DLD1 (cell line): ENCODE measurements around the gene LONP2.
"Not testable (repeated sequence)": the region's sequence is repeated elsewhere in the genome, so short reads cannot be mapped to it uniquely, and the experiment has no call there.

Experiments used
- in situ Hi-C: cut with HindIII; loops from 2 replicates; pipeline ENCODE4 v1.10.0; 2017; ENCODE audit warnings: low sequenced_read_pairs

LONP2 gene

GRCh38 chr16:48235556-48236136, 8.5 kb upstream of the LONP2 start:
- in situ Hi-C loops = no loop called here

GRCh38 chr16:48236286-48236685, 7.8 kb upstream of the LONP2 start:
- in situ Hi-C loops = no loop called here

- in situ Hi-C loops = not testable (repeated sequence)
Measured at GRCh38 chr16:48240147-48240546, 4.0 kb upstream of the LONP2 start.

DNA sequence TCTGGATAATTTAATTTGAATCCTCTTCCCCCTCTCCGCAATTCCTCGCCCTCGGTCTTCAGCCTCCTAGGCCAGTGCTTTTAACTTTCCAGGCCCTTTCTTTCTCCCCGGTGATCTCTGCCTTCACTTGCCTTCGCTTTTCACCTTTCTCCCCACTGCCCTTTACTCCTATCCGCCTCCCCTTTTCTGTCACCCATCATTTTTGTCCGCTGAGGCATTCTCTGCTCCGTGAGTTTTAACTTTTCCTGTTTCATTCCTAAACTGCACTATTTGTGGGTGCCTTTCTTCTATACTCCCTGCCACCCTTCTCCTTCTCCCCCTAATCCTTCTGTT, 729 bp downstream of the LONP2 start:
- in situ Hi-C loops = no loop called here

DNA sequence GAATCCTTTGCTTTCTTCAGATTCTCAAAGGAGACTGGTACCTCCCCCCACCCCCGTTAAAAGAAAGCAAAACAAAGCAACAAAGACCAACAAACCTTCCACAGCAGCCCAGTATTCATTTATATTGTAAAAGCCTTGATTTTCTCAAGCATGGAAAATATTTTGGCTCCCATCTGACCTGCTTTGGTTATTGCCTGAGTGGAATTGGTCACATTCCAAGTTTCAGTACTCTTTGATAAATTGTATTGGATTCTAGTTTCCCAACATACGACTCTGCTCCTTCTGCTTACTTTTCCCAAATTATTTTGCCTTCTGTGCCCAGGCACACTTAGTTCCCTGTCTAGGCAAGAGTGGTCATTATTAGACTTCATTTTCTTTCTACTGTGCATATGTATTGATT, 2.0 kb downstream of the LONP2 start:
- in situ Hi-C loops = no loop called here

- in situ Hi-C loops = no loop called here
Measured at GRCh38 chr16:48247311-48247710, 3.2 kb downstream of the LONP2 start, which contains the start of gene ABCC11. TSS of gene ABCC11 (minus strand) at chr16:48247539. CDS start at chr16:48231921, 15,618 bp downstream.

DNA sequence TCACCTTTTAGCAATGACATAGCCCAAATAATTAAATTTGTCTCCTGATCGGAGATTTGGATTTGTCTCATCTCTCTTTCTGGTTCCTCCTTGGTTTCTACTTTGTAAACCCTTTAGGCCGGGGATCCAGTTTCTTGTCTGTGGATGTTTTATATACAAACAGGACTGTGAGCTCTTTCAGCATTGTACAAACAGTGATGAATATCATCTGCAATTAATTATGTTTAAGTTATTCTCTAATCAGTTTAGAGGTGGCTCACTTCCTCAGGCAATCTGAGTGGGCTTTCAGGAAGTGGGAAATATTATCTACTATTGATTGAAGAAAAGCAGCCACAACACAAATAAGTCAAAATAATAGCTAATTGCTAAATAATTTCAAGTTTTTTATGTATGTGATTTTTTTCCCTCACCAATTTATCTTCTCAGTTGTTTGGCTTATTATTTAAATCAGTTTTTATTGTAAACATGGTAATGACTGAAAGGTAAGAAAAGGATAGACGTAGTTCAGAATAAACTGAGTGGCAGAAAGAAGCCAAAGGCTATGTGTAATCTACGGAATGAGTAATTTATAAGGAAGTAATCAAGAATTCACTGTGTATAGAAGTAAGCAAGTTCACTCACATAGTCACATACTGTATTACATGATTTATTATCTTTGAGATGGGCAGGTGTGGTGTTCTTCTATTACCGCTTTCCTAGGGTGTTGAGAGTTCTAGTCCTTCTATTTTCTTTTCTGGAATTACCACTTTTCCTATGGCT, 6.6 kb downstream of the LONP2 start:
- in situ Hi-C loops = no loop called here

GRCh38 chr16:48252013-48252412, 7.9 kb downstream of the LONP2 start:
- in situ Hi-C loops = no loop called here

- in situ Hi-C loops = no loop called here
Measured at GRCh38 chr16:48256579-48257177, 12.6 kb downstream of the LONP2 start.

DNA sequence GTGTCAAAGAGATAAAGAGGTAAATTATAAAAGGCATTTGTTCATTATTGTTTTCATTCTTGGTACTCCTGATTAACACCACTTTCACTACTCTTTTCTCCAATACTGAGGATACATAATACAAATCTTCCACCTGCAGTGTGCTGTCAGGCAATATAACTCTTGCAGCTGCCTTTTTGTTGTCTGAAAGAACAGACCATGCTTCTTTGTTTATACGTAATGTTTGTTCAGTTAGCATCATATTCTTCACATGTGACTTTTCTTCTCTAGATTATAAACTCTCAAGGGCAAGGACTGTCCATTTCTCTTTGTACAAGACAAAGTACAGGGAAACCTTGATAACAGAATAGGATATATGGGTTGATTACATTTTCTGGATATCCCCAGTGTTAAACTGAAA, 17.5 kb downstream of the LONP2 start:
- in situ Hi-C loops = no loop called here

DNA sequence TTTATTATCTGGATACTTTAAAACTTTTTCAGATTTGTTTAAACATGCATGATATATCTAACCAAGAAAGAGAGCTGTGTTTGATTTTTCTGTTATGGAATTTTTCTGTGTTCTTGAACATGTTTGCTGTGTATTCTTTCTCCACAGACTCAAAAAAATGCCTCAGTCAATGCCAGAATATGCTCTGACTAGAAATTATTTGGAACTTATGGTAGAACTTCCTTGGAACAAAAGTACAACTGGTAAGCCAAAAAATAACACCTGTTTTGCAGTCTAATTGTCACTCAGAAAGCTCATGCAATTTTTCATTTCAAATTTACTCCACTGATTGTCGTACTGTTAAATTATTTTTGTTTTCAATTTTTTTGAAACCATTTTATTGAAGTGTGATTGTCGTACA, 18.5 kb downstream of the LONP2 start:
- in situ Hi-C loops = no loop called here

- in situ Hi-C loops = no loop called here
Measured at GRCh38 chr16:48269011-48269410, 24.9 kb downstream of the LONP2 start.

DNA sequence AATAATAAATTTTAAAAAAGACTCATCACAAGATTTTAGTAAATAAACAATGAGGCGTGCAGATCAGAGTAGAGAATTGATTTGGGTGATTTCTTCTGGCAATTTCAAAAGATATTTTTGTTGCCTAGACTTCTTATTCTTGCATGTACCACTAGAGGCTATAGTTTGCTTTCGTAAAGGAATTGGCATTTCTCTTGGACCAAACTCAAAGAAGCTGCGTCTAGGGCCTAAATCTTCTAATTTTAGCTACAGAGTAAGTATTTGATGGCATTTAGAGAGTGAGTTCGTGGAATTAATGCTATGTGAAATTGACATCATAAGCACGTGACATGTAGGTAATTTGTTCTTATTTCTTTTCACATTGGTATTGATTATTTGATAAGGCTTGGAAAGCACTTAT, 27.6 kb downstream of the LONP2 start:
- in situ Hi-C loops = no loop called here

GRCh38 chr16:48272837-48273421, 28.8 kb downstream of the LONP2 start:
- in situ Hi-C loops = no loop called here

GRCh38 chr16:48274476-48274875, 30.4 kb downstream of the LONP2 start:
- in situ Hi-C loops = no loop called here

DNA sequence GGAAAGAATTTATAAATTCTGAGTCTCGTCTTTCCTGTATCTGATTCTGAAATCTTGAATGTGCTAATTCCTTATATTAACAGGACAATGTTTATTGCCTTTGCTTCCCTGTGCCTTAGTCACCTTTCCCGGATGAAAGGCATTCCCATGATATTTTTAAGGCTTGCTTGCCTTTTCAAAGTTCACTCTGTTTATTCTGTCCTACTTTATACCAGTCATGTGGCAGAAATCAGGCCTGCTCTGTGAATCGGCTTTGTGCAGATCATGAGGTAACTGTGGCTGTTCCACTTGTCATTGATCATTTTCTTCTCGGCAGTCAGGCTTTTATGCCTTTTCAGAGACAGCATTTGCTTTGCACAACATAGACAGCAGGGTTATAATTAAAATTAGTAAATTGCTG, 32.0 kb downstream of the LONP2 start:
- in situ Hi-C loops = no loop called here

DNA sequence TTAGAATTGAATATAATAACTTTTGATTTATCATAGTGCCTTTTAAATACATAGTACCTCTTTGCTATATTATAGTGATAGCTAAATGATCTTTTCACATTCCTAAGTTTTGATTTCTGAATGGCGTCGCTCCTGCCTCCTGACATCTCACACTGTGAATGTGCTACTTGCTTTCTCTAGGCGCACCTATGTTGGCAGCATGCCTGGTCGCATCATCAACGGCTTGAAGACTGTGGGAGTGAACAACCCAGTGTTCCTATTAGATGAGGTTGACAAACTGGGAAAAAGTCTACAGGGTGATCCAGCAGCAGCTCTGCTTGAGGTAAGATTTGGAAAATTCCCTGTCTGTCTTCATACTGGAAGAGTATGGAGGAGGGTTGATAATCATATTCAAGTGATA, 33.1 kb downstream of the LONP2 start:
- in situ Hi-C loops = no loop called here

DNA sequence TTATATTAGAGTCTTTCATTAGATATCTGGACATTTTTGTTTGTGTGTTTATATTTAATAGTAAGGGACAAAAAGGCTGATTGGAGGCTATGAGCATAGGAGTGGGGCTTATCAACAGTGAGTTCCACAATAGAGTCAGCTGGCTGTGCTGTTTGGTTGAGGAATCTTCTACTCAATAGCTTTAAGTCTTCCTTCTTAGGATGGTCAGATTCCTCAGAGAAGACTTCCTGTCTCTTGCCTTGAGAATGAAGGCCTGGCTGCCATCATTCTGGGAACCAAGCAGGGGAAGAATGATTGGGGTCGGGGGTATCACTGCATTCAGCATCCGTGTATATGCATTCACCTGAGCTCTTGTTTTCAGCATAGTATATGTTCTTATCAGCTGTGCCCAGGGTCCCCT, 35.1 kb downstream of the LONP2 start:
- in situ Hi-C loops = no loop called here

- in situ Hi-C loops = no loop called here
Measured at GRCh38 chr16:48280546-48280945, 36.4 kb downstream of the LONP2 start.

DNA sequence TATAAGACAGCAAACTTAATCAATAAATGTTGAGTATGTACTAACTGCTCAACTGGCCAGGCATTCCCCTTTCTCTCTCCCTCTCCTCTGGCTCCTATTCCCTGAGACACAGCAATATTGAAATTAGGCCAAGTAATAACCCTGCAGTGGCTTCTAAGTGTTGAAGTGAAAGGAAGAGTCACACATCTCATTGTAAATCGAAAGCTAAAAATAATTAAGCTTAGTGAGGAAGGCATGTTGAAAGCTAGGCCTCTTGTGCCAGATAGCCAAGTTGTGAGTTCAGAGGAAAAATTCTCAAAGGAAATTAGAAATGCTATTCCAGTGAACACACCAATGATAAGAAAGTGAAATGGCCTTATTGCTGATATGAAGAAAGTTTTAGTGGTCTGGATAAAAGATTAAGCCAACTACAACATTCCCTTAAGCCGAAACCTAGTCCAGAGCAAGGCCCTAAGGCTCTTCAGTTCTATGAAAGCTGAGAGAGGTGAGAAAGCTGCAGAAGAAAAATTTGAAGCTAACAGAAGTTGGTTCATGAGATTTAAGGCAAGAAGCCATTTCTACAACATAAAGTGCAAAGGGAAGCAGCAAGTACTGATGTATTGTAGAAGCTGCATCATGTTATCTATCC, 38.6 kb downstream of the LONP2 start:
- in situ Hi-C loops = no loop called here

DNA sequence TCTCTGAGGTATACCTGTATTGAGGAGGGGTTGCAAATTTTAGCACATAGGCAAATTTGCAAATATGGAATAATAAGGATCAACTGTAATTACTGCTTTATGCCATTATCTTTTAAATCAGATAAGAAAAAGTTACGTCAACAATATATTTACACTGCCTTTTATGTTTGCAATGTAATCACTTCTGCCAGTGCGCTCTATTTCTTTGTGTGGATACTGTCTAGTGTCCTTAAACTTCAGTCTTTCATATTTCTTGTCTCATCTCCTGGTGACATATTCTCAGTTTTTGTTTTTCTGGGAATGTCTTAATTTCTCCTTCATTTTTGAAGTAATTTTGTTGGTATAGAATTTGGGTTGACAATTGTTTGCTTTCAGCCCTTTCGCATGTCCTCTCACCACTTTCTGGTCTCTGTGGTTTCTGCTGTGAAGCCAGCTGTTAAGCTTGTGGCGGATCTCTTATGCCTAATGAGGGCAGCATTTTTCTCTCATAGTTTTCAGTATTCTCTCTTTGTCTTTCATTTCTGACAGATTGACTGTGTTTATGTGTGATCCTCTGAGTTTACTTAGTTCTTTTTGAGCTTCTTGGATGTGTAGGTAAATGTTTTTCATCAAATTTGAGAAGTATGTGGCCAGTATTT, 40.8 kb downstream of the LONP2 start:
- in situ Hi-C loops = no loop called here
